NCI-H2171 (cell line): Measurements from ENCODE around the gene FBLN5.
"Not testable (repeated sequence)": the region's sequence is repeated elsewhere in the genome, so short reads cannot be mapped to it uniquely, and the experiment has no call there.

ENCODE experiments used
- DNase-seq: peaks from one replicate; lab custom pipeline; 2025; lab: John Stamatoyannopoulos, UW

Gene FBLN5

DNA sequence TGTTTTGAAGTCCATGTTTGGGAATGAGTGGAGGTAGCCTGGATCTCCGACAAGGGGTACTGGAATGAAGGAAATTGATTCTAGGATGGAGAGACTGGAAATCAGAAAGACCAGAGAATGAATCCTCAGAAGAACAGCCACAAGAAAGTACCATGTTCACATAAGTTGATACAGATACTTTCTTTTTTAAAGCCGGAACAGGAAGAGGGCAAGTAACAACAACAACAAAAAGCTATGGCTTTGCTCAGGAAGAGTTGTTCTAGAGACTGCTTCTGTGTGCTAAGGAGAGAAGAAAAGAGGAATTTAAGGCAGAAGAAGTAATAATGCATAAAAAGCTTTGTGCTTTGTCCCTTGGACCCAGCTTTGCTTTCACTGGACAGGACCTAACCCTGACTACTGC is 86.4 kb downstream of the FBLN5 start:
- DNase-seq, result no peak

DNA sequence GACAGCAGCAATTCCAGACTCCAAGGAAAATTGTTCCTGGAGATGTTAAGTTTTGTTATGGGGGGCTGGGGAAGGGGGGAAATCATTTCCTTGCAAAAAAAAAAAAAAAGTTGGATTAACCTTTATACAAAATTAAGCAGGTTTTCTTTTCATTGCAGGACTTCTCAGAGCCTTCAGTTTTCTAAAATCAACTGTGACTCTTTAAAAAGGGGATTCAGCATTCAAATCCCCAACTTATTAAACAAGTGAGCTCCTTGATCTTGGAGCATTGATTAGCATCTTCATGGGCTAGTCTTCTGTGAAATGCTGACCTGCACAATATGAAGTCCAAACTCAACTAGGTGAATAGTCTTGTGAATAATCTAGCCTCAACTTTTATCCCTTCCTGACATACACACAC is 87.3 kb downstream of the FBLN5 start:
- DNase-seq, result no peak

DNA sequence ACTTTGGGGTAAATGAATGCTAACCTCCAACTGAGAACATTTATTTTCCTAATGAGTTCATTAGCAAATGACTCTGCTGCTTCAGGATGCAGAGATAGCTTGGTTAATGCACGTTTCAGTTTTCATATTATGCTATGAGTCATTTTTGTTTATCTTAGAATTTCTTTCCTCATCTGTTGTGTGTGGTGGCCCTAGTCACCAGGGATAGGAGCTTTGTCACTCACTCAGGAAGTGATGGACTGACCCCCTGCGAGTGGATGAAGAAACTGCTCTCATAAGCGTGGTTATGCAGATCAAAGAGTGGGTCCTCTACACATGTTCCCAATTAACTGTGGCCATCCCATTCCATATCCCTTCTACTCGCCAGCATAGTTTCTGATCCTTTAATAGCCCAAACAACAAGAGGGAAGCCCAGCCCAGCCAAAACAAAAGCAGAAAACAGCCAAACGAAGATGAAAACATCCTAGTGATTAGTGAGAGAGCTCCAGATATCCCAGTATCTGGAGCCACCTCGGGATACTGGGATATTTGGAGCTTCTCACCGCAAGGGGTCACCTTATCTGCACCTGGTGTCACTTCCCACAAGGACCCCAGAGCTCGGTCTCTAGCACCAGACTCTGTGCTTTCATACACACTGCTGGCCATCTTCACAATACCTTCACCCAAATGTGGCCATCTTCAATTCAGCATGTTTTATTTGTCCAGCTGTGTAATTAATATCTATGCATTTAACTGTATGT is 88.8 kb downstream of the FBLN5 start:
- DNase-seq, result no peak

DNA sequence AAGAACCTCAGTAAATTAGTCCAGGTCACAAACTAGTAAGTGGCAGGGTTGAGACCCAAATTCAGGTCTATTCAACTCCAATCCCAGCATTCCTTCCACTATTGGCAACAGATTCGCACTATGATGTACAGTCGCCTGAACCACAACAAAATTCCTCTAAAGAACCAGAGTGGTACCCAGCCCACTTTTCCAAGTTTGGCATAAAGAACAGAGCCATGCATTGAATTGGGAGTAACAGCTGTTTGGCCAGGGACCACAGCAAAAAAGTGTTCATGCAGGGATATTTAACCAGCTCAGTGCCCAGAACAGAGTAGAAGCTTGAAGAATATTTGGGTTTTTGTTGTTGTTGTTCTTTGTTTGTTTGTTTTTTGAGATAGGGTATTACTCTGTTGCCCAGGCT is 89.9 kb downstream of the FBLN5 start:
- no peak for DNase-seq

DNA sequence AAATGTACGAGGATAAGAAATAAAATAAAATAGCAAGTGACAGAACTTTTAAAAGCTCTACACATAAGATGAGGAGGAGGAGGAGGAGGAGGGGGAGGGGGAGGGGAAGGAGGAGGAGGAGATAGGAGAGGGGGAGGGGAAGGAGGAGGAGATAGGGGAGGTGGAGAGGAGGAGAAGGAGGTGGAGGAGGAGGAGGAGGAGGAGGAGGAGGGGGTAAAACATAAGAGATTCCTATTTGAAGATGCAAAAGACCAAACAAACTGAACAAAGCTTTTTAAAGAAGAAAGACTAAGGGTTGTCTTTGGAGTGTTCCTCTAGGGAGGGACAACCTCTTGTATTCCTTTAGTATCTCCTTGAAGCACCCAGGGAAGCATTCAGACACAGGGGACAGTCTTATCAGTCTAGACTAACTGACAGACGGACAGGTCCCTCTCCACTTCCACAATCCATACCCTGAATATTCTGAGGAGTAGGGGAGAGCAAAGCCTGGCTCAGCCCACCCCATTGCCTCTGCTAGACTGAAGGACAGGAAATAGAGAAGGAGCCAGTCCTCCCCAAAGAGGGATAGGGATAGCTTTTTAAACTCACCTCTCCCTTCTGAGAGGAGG is 93.1 kb downstream of the FBLN5 start:
- DNase-seq, result no peak

DNA sequence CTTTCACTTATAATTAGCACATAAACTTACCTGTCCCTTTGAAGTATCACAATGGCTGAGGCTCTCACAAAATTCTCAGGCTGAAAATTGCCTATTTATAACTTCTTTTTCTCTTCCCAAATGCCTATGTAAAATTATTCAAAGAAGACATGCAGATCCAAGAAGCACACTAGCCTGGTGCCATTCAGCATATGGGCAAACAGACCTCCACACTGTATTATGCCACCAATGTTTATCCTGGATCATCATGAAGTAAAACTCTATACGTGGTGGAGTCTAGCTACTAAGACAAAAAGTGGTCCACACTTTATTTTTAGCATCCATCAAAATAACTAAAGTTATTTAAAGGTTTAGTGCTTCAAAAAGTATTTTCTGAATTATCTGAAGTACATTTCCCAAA is 95.9 kb downstream of the FBLN5 start:
- no peak for DNase-seq

DNA sequence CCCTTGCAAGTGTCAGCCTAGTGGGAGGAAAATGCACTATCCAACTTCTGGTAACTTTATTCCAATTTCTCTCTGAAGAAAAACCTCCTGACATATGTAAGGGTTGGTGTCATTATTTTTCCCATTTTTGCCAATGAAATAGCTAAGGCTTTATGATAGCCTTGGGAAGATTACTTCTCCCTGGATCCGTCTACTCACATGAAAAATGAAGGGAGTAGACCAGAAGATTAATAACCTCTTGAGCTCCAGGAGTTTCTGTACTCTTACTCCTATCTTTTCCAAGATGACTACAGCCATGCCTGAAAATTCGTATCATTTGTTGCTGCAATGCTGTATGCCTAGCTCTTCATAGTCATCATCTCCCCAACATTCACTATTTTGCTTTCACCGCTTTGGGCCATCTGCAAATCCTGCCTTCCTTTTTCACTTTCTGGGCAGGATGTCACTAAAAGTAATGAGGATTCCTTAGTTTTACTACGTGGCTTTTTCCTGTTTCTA is 98.9 kb downstream of the FBLN5 start:
- DNase-seq, result no peak

DNA sequence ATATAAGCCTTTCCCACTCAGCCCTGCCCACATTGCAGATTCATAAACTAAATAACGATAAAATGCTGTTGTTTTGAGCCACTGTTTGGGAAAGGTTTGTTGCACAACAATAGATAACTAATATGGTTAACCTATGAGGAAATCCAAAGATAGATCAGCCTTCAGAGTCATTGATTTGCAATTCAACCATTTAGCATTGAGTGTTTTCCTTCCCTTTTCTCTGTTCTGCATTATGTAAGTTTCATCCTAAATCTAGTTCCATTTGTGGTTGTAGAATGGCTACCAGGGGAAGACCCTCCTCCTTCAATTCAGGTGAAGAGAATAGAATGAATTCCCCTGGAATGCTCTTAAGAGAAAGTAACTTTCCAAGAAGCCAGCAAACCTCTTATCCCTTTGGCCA is 99.8 kb downstream of the FBLN5 start:
- DNase-seq, result no peak

DNA sequence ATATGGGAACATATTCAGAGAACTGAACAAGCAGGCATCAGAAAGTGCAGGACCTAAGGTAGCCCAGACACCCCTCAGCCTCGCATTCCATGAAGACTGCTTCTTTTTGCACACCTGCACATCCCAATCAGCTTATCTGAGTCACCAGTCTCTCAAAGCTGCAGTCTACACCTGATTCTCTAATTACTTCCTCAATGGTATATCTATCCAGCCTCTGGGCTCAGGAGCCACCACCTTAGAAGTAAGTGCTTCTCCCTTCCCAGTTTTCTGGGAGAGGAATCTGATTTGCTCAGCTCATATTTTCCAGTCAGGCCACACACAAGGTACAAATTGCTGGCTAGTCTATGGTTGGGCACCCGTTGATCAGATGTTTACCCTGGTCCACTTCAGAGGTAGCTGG is 101.8 kb downstream of the FBLN5 start:
- DNase-seq, result no peak

DNA sequence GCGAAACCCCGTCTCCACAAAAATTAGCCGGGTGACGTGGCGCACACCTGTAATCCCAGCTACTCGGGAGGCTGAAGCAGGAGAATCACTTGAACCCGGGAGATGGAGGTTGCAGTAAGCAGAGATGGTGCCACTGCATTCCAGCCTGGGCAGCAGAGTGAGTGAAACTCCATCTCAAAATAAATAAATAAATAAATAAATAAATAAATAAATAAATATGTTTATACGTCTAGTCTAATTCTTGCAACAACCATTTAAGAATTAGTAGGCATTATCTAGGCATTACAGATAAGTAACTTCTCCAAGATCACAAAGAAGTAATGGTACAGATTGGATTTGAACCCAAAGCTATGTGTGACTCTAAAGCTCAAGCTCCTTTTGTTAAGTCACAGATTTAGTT is 102.4 kb downstream of the FBLN5 start:
- not testable (repeated sequence) for DNase-seq

DNA sequence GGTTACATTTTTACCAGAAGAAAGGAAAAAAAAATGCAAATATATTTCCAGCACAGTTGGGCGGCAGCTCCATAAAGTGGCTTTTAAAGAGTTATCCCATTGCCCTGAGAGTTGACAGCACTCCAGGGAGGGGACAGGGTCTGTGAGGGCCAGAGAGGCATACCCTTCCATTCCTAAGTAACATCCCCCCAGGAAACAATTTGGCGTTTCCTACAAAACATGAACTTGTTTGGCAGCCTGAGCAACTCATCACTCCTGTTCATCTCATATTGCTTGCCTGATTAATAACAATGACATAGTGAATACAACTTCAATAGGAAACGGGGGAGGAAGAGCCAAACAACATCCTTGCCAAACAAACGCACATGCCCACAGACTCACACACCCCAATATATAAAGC is 103.5 kb downstream of the FBLN5 start:
- DNase-seq, result no peak

DNA sequence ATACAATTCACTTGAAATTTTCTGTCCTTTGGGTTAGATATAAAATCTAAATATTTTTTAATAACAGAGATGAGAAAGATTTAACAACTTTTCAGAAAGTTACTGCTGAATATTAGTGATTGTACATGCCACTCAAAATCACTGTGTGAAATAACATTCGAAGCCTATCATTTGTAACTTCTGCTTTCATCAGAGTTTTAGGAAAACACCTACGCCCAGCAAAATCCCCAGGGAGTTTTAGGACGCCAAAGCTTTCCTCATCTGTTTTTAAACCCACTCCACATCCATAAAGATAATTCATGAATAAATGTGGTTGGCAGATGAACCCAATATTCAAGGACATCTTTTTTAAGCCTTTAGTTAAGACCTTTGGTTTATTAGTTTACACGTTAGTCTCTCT is 104.1 kb downstream of the FBLN5 start:
- DNase-seq, result no peak

DNA sequence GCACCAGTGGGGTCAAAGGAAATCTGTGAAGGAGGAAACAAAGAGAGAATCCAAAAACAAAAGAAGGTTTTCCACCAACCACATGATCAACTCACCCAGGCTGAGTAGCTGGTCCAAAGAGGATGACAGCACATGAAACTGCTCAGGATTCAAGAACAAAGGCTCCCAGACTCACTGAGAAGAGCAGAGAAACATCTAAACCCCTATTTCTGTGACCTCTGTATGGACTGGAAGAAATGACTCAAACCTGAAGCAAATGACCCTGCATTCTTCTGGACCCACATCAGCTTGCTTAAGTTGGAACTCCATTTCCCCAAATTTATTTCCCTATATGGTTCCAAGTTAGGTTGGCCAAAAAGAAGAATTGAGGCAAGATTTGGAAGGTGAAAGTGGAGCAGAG is 106.4 kb downstream of the FBLN5 start:
- DNase-seq, result no peak

DNA sequence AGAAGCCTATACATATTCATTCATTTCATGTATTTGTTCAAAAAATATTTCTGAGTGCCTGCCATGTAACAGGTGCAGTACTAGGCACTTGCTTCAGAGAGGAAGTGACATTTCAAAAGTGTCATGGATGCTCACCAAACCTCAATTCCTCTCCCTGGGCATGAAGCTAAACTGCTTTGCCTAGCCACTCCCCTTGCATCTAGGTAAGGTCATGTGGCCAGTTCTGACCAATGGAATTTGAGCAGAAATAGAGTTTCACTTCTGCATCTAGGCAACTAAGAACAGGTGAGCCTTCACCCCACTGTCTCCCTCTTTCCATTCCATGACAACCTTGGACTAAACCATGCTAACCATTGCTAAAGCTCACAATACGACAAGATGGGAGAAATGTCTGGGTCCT is 107.7 kb downstream of the FBLN5 start:
- no peak for DNase-seq

DNA sequence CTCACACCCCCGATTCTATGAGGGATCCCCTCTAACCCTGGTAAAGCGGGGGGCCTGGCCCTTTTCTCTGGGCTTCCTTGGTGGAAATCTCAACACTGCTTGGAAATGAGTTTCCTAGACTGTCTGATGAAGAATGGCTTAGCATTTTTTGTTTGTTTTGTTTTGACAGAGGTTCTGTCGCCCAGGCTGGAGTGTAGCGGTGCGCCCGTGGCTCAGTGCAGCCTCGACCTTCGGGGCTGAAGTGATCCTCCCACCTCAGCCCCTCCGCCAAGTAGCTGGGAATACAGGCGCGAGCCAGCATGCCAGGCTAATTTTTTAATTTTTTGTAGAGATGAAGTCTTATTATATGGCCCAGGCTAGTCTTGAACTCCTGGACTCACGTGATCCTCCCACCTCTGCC is 110.4 kb downstream of the FBLN5 start:
- no peak for DNase-seq

DNA sequence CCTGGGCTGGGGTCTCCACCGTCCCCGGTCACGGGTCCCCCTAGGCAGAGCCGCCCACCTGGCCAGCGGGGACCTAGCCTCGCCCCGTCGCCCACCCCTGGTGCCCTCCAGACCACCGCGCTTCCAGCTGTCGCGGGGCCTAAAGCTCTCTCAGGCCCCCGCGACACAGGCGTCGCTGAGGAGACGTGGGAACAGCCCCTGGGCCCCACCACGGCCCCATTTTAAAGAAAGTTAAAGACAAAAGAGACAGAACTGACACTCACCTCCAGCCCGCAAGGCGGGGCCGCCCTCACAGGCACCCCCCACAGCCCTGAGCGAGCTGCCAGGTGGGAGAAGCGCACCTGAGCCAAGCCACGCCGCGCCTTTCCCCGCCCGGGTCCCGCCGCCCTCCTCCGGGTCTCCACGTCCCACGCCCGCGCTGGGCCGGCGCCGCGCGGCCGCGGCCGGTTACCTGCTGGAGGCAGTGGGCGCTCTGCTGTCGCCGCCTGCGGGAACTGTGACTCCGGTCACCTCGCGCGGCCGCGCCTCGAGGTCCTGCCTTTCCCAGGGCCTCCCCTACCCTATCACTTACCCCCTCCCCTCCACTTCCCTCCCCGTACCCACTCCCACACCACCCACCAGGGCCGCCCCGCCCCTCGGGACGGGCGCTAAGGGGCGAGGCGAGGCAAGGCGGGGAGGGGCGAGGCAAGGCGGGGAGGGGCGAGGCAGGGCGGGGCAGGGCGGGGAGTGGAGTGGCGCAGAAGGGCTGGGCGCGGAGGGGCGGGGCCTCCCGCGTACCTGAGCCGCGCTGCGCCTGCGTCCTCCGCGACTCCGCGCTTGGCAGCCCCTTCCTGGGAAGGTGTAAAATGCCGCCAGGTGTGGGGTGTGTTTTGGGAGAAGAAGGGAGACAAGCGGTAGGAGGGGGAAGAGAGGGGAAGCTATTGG is 111.3 kb downstream of the FBLN5 start:
- peak; percentile 98 for DNase-seq

DNA sequence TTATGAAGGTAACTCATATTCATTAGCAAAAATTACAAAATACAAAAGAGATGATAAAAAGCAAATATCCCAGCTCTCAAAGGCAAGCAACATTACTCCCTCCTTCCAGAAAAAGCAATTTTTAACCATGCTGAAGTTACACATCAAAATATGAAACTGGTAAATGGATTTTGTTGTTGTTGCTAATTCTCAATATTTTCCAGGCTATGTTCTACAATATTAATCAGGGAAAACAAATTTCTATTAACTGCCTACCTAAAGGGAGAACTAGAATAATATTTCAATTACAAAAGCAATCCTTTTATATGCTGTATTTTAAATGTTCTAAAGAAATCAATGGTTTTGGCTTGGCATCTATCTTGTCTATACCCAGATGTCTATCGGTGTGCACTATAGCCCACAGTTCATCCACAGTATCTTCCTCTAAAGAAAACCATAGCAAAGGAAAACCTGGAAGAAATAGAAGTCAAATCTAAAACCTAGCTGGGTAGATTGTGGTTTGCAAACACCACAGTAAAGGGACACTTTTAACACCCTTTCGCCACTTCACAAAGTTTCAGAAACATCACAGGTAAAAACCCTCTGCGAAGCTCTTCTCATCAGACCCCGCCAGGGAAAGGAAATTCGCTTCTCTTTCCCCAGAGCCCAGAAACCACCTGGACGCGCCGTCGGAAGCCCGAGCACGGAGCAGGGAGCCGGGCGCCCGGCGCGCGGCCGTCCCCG is 112.1 kb downstream of the FBLN5 start:
- peak; percentile 14 for DNase-seq

DNA sequence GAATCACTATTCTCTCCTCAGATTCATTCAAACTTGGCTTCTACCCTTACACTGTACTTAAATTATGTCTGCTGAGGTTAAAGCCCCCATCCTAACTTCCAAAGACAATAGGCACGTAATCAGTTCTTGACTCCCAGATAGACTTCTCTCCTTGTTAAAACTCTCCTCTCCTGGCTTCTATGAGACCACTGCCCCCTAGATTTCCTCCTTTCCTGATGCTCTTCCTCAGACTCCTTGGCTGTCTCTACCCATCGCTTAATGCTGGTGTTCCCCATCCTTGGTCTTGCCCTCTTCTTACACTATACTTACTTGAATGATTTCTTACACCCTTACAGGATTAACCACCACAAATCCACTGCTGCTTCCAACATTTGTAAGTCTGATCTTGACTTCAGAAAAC is 112.9 kb downstream of the FBLN5 start:
- no peak for DNase-seq

DNA sequence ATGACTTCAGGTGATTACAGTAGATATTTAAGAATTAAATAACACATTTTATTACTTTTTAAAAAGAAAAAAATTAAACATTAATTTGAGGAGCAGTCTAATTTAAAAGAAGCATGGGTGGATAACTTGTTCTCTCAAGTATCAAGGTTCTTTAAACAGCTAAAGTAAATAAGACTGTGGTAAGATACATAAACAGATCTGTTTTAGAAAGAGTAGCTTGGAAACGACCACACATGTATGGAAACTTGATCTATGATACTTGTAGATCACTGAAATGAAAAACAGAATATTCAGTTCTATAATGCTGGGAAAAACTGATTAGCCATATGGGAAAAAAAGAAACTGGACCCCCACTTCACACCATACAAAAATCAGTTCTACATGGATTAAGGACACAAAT is 116.2 kb downstream of the FBLN5 start:
- no peak for DNase-seq

DNA sequence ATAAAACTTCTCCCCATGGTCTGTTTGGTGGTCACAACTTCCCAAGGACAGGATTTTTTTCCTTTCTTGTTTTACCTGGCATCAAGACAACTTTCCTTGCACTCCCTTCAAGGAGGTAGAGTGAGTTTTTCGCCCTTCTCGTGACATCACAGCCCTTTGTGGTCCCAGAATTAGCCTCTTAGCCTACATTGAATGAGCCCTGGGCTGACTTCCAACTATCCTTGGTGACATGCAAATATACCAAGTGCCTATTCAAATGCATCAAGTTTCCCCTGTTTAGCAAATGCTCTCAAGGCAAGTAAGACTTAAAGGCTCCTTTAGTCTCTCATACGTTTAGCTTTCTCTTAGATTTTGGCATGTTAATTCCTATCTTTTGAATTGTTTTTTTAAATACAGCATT is 116.7 kb downstream of the FBLN5 start:
- no peak for DNase-seq

DNA sequence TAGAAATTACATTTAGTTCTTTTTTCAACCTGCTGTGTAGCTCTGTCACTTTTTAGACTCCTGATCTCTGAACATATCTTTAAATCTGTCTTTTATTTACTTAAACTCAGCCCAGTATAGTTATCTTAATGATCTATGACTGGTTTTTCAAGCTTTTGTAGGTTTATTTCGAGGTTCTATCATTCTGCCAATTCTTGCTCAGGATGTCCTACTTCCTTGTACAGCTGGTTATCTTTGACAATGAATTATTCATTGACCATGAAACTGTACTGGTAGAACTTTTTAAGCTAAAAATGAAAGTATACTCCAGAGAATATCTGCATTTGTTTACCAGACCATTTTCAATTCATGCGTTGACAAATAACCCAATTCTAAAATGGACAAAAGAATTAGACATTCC is 118.0 kb downstream of the FBLN5 start:
- no peak for DNase-seq

DNA sequence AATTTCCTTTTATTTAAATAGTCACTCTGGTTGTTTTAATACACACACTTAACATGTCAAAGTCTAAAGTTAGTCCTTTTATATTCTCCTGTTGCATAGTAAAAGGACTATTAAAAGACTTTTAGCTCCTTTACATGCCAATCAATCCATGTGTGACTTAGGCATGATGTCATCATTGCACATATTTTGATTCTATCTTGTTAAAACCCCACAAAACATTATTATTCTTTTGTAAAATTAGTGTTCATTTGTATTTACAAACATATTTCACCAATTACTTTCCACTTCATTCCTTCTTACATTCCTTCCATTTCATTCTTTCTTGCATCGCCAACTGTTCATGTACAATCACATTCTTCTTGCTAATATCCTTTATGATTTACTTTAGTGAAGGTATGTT is 119.7 kb downstream of the FBLN5 start:
- DNase-seq, result no peak
